Small intestine (tissue), 7 donors: ENCODE results near the gene TENM4. TPM values are rescaled to one million over a fixed set of nuclear protein-coding genes. Genes with fewer than 3 reads are reported as not detected.

Experiments
- DNase-seq, 2 donors: peaks; one replicate each; pipeline versions ENCODE4 v3.0.0 to v3.0.0-alpha.2; 2013
- FAIRE-seq: peaks from 2 replicates; lab custom pipeline; 2012; peaks lifted over from hg19 to GRCh38; lab: Jason Lieb, UNC
- H3K27ac ChIP-seq, 3 donors: one replicate each; pipeline ENCODE4 v1.5.1; 2013; ENCODE audit warnings: low read length in 2 of 3, mild to moderate bottlenecking in 2 of 3, control low read depth in 1 of 3, inconsistent platforms in 1 of 3, low read depth in 1 of 3, moderate library complexity in 1 of 3
- H3K27me3 ChIP-seq, 3 donors: one replicate each; pipeline ENCODE4 v1.6.1; 2013; ENCODE audit warnings: low read length in 3 of 3, inconsistent platforms in 1 of 3; ENCODE audit not compliant: control insufficient read depth in 3 of 3, insufficient read depth in 3 of 3
- H3K36me3 ChIP-seq, 3 donors: one replicate each; pipeline ENCODE4 v1.6.1; 2013; ENCODE audit warnings: low read length in 3 of 3, inconsistent platforms in 1 of 3, low read depth in 1 of 3, mild to moderate bottlenecking in 1 of 3, moderate library complexity in 1 of 3; ENCODE audit not compliant: control insufficient read depth in 3 of 3, insufficient read depth in 2 of 3
- H3K4me1 ChIP-seq, 3 donors: one replicate each; pipeline ENCODE4 v1.6.1; 2013; ENCODE audit warnings: low read length in 2 of 3, inconsistent platforms in 1 of 3, low read depth in 1 of 3, mild to moderate bottlenecking in 1 of 3, moderate library complexity in 1 of 3; ENCODE audit not compliant: control insufficient read depth in 3 of 3, insufficient read depth in 2 of 3
- H3K4me3 ChIP-seq, 3 donors: one replicate each; pipeline ENCODE4 v1.5.1; 2013; ENCODE audit warnings: low read length in 3 of 3, control low read depth in 1 of 3, inconsistent platforms in 1 of 3, low read depth in 1 of 3, mild to moderate bottlenecking in 1 of 3, moderate library complexity in 1 of 3
- H3K9me3 ChIP-seq, 2 donors: one replicate each; pipeline ENCODE4 v1.6.1; 2013; ENCODE audit warnings: low read depth in 1 of 2, low read length in 1 of 2; ENCODE audit not compliant: control insufficient read depth in 2 of 2, insufficient read depth in 1 of 2
- WGBS, 3 donors: extraction: QIAGEN DNeasy Blood & Tissue Kit; methylation state at CpG; one replicate each; pipeline ENCODE4 v1.1.7; 2013; 5-methylcytosine and 5-hydroxymethylcytosine counted together
- polyA plus RNA-seq, 4 donors: library from polyadenylated mRNA; stranded (reverse) in 3 of 4; unstranded in 1 of 4; fragments of 200-250 nt in 3 of 4; fragments of 120-200 nt in 1 of 4; gene quantifications; one replicate each; pipeline versions ENCODE4 v1.2.1 to v1.2.3, GENCODE V29; 2013
- donor health status: healthy with polysubstance abuse.
- donor health status: control.
- donor health status: control.
- donor health status: Bipolar disorder and iron deficiency.
- donor health status: healthy.

The TENM4 gene
- polyA plus RNA-seq, 4 donors: under 0.01 to 0.96 (median 0.31) TPM; not detected in 1

- no peak overlapping the region for H3K4me3 ChIP-seq
Observed at GRCh38 chr11:79325851-79326250, 115.0 kb downstream of the TENM4 start.

GRCh38 chr11:79321263-79321662, 119.6 kb downstream of the TENM4 start:
- H3K4me1 ChIP-seq: no peaks in the 10 kb centered on the region
- peaks cover 0 to 2% (median 0%) of the 10 kb centered on the region in 3 donors for H3K27me3 ChIP-seq
- H3K9me3 ChIP-seq: no peaks in the 10 kb centered on the region
- DNase-seq (no peak), FAIRE-seq (no peak)
- H3K4me3 ChIP-seq: no peak overlapping the region
- 47 to 71% (median 59%) methylated on average over 6 of the region's 6 CpGs for WGBS, 3 donors
- no peaks in the 10 kb centered on the region for H3K36me3 ChIP-seq
- H3K27ac ChIP-seq: no peak overlapping the region

More at GRCh38 chr11:79325851-79326250, 115.0 kb downstream of the TENM4 start:
- H3K36me3 ChIP-seq: no peaks in the 10 kb centered on the region
- H3K27me3 ChIP-seq: peaks cover 0 to 2% (median 0%) of the 10 kb centered on the region in 3 donors
- DNase-seq (no peak), FAIRE-seq (no peak)
- no peaks in the 10 kb centered on the region for H3K9me3 ChIP-seq
- no peak overlapping the region for H3K27ac ChIP-seq
- H3K4me1 ChIP-seq: no peaks in the 10 kb centered on the region
- 88 to 93% (median 89%) methylated on average over 10 of the region's 10 CpGs for WGBS, 3 donors

DNA sequence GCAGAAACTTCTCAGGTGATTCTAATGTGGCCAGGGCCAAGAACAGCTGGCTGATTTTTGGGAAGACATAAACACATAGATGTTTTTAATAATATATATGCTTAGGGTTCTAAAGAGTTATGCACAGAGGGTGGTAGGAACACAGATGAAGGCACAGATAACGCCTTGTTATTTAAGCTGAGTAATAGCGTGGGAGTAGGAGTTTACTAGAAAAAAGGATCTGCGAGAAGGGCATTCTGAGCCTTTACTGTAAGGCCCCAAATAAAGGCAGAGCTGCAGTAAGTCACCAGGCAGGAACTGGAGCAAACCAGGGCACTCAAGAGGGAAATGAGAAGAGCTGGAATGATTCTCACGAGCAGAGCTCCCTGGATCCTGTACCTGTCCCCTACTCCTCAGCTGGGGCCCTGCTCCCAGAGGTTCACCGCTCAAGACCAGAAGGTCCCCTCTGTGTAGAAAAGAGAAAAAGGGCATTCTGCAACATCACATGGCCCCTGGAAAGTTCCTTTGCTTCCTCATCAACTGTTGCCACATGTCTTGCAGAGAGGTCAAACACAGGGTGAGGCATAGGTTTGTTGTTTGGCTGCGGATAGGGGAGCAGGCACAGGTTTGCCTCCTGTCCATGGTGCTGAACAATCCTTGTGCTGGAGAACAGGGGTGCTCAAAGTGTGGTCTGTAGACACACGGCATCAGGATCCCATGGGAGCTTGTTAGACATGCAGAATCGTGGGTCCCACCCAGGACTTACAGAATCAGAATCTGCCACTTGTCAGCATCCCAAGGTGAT, 125.7 kb downstream of the TENM4 start:
- 63 to 68% (median 64%) methylated on average over 8 of the region's 8 CpGs for WGBS, 3 donors
- H3K27ac ChIP-seq: no peak overlapping the region
- H3K27me3 ChIP-seq: peaks cover 0 to 3% (median 0%) of the 10 kb centered on the region in 3 donors
- H3K36me3 ChIP-seq: no peaks in the 10 kb centered on the region
- H3K9me3 ChIP-seq: no peaks in the 10 kb centered on the region
- FAIRE-seq (no peak), DNase-seq (peak in 1 of 2 donors; percentile 16)
- H3K4me3 ChIP-seq: no peak overlapping the region
- H3K4me1 ChIP-seq: no peaks in the 10 kb centered on the region

DNA sequence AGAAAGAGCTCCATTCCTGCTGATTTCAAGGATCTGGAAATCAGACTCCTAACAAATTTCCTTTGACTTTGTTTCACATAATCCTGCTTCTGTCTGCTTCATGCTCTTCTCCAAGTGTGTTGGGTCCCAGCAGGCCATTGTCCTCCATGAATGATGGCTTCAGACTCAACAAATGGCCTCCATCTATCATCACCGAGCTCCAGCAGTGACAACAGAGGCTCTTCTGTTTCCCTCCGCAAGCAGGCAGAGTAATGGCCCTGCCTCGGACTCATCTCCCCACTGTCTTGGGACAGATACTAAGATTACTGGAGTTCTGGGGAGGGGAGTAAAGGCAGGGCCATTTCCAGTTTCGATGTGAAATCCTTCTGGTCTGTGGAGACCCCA, 127.3 kb downstream of the TENM4 start:
- H3K4me1 ChIP-seq: no peaks in the 10 kb centered on the region
- no peak for DNase-seq
- H3K27me3 ChIP-seq: peaks cover 0 to 3% (median 0%) of the 10 kb centered on the region in 3 donors
- no peak overlapping the region for H3K4me3 ChIP-seq
- 56 to 73% (median 71%) methylated on average over 4 of the region's 4 CpGs for WGBS, 3 donors
- no peaks in the 10 kb centered on the region for H3K36me3 ChIP-seq
- FAIRE-seq: no peak
- H3K9me3 ChIP-seq: no peaks in the 10 kb centered on the region
- H3K27ac ChIP-seq: no peak overlapping the region

DNA sequence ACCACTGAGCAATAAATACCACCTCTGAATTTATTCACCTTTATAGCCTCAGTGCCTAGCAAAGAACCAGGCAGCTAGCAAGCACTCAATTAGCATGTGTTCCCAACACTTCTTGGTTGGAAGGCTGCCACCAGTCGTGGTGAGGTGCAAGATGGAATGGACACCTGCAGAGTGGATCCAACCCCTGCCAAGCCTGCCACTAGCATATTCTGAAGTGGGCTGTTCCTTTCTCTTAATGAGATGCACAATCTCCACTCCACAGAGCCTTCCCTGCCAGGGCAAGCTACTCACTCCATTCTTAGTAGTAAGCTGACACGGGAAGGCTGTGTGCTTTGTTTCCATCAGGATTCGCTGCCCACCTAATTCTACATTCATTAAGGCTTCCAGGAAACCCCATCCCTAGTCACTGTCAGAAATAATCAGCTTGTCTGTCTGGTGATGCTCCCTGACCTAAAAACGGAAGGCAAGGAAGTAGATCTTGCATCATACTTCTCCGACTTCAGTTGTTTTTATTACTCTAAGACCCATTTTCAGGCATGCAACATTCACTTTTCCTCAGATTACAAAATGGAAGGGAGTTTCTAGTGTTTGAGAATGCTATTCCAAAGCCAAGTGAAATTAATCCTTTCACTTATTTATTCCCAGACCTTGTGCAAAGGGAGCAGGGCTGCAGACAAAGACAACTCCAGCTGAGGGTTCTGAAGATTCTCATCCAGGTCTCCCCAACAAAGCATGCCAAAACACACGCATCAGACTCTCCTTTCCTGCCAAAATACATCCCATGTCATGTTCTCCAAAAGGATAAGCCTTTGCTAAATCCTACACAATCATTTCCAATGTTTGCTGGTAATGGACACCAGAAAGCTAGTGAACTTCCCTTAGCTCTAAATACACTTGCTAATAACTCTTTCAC, 128.0 kb downstream of the TENM4 start:
- no peak overlapping the region for H3K4me3 ChIP-seq
- H3K9me3 ChIP-seq: no peaks in the 10 kb centered on the region
- FAIRE-seq: no peak
- no peak for DNase-seq
- no peaks in the 10 kb centered on the region for H3K4me1 ChIP-seq
- H3K36me3 ChIP-seq: no peaks in the 10 kb centered on the region
- peaks cover 0 to 3% (median 0%) of the 10 kb centered on the region in 3 donors for H3K27me3 ChIP-seq
- WGBS, 3 donors: 47 to 58% (median 48%) methylated on average over 6 of the region's 6 CpGs
- H3K27ac ChIP-seq: no peak overlapping the region

GRCh38 chr11:79311461-79311860, 129.4 kb downstream of the TENM4 start:
- WGBS, 3 donors: 67 to 87% (median 76%) methylated on average over 3 of the region's 3 CpGs
- no peak overlapping the region for H3K4me3 ChIP-seq
- H3K27me3 ChIP-seq: peaks cover 0 to 3% (median 0%) of the 10 kb centered on the region in 3 donors
- H3K36me3 ChIP-seq: no peaks in the 10 kb centered on the region
- no peak for DNase-seq
- no peaks in the 10 kb centered on the region for H3K4me1 ChIP-seq
- FAIRE-seq: no peak
- H3K9me3 ChIP-seq: no peaks in the 10 kb centered on the region
- H3K27ac ChIP-seq: no peak overlapping the region

- FAIRE-seq (no peak), DNase-seq (no peak)
- Histone ChIP-seq H3K4me1 (no peaks in the 10 kb centered on the region), H3K27ac (no peak overlapping the region), H3K4me3 (no peak overlapping the region), H3K27me3 (peaks cover 0 to 3% (median 0%) of the 10 kb centered on the region in 3 donors), H3K36me3 (no peaks in the 10 kb centered on the region), H3K9me3 (no peaks in the 10 kb centered on the region)
- WGBS, 3 donors: 15 to 25% (median 18%) methylated on average over 5 of the region's 5 CpGs
Observed at GRCh38 chr11:79309407-79309806, 131.4 kb downstream of the TENM4 start.

GRCh38 chr11:79308429-79308828, 132.4 kb downstream of the TENM4 start:
- no peaks in the 10 kb centered on the region for H3K36me3 ChIP-seq
- H3K4me1 ChIP-seq: no peaks in the 10 kb centered on the region
- WGBS, 3 donors: 77 to 83% (median 78%) methylated on average over 4 of the region's 4 CpGs
- no peak overlapping the region for H3K4me3 ChIP-seq
- H3K9me3 ChIP-seq: no peaks in the 10 kb centered on the region
- DNase-seq (no peak), FAIRE-seq (no peak)
- peaks cover 0 to 3% (median 0%) of the 10 kb centered on the region in 3 donors for H3K27me3 ChIP-seq
- H3K27ac ChIP-seq: no peak overlapping the region
